T-helper 1 cell treated with Interleukin-12 subunit alpha and Interleukin-12 subunit beta and Interleukin-4 antibody, amounts not matched to agents 30 ng/mL and 1 ng/mL, for 36 hours (primary cell): ENCODE results near the gene RBM25. TPM values are rescaled to one million over a fixed set of nuclear protein-coding genes. Genes with fewer than 3 reads are reported as not detected.
"Not testable (repeated sequence)": the region's sequence is repeated elsewhere in the genome, so short reads cannot be mapped to it uniquely, and the experiment has no call there.

Experiments
- intact Hi-C: fragments of 100-400 bp; cut with micrococcal nuclease; formaldehyde crosslinking; loops from one replicate; pipeline ENCODE4 v1.15.1; 2024
- total RNA-seq: library from RNA; stranded (reverse); gene quantifications from 2 replicates; pipeline ENCODE4 v1.2.3, GENCODE V29; 2022

Gene RBM25
- 108 TPM in 2 replicates for total RNA-seq

GRCh38 chr14:73058224-73058921 lies at the start of gene RBM25:
Gene RBM25, plus strand, starts transcription at chr14:73058534. Its CDS starts 13,108 bp downstream, at chr14:73071642.
- intact Hi-C loops = loop anchor here (1.0 to 5.0 kb wide), 14 partner anchors 31 to 1705 kb away; partner anchors contain the start of genes ALDH6A1, DCAF4, DNAL1 and ISCA2

GRCh38 chr14:73011189-73011588 lies 47.1 kb upstream of the RBM25 start:
- intact Hi-C loops = not testable (repeated sequence)

- intact Hi-C loops = no loop called here
These were observed 44.2 kb upstream of the RBM25 start for GRCh38 chr14:73014105-73014504.

- intact Hi-C loops = not testable (repeated sequence)
These were observed 42.8 kb upstream of the RBM25 start for GRCh38 chr14:73015552-73015951.

GRCh38 chr14:73016011-73016410 lies 42.3 kb upstream of the RBM25 start:
- intact Hi-C loops = not testable (repeated sequence)

- intact Hi-C loops = no loop called here
These were observed 36.3 kb upstream of the RBM25 start for GRCh38 chr14:73022051-73022450.

GRCh38 chr14:73025544-73025943 lies 32.8 kb upstream of the RBM25 start:
- intact Hi-C loops = no loop called here

GRCh38 chr14:73026243-73026844 lies 32.0 kb upstream of the RBM25 start:
- intact Hi-C loops = loop anchor here (2.0 kb wide), 1 partner anchor 508 kb away; no protein-coding TSS in a partner anchor

- intact Hi-C loops = loop anchor here (1.0 to 2.0 kb wide), 6 partner anchors 31 to 508 kb away; partner anchors contain the start of genes DCAF4, DPF3, NUMB and PSEN1
These were observed 31.3 kb upstream of the RBM25 start, which contains the start of gene ZFYVE1 for GRCh38 chr14:73026845-73027542. Gene ZFYVE1, minus strand, starts transcription at chr14:73027106. Its CDS starts 2,598 bp downstream, at chr14:73024508.

GRCh38 chr14:73027546-73027945 lies 30.8 kb upstream of the RBM25 start:
- intact Hi-C loops = loop anchor here (1.0 to 2.0 kb wide), 6 partner anchors 31 to 509 kb away; partner anchors contain the start of genes DCAF4, DPF3, NUMB and PSEN1

GRCh38 chr14:73027984-73028383 lies 30.4 kb upstream of the RBM25 start:
- intact Hi-C loops = loop anchor here (1.0 to 2.0 kb wide), 6 partner anchors 30 to 509 kb away; partner anchors contain the start of genes DCAF4, DPF3, NUMB and PSEN1

GRCh38 chr14:73036706-73037450 lies 21.5 kb upstream of the RBM25 start:
- intact Hi-C loops = not testable (repeated sequence)

- intact Hi-C loops = no loop called here
These were observed 10.5 kb upstream of the RBM25 start for GRCh38 chr14:73047808-73048207.

GRCh38 chr14:73049428-73049827 lies 8.9 kb upstream of the RBM25 start:
- intact Hi-C loops = no loop called here

GRCh38 chr14:73055251-73055650 lies 3.1 kb upstream of the RBM25 start:
- intact Hi-C loops = loop anchor here (5.0 kb wide), 1 partner anchor 1437 kb away; the partner anchor contains the start of genes ISCA2 and NPC2

- intact Hi-C loops = loop anchor here (1.0 to 5.0 kb wide), 14 partner anchors 31 to 1705 kb away; partner anchors contain the start of genes ALDH6A1, DCAF4, DNAL1 and ISCA2
These were observed 450 bp upstream of the RBM25 start for GRCh38 chr14:73057944-73058223.

- intact Hi-C loops = loop anchor here (1.0 to 5.0 kb wide), 14 partner anchors 32 to 1704 kb away; partner anchors contain the start of genes ALDH6A1, DCAF4, DNAL1 and ISCA2
These were observed 764 bp downstream of the RBM25 start for GRCh38 chr14:73058922-73059673.

- intact Hi-C loops = no loop called here
These were observed 11.3 kb downstream of the RBM25 start for GRCh38 chr14:73069585-73069984.

GRCh38 chr14:73091044-73091443 lies 32.7 kb downstream of the RBM25 start:
- intact Hi-C loops = no loop called here

- intact Hi-C loops = no loop called here
These were observed 39.1 kb downstream of the RBM25 start for GRCh38 chr14:73097421-73097820.
